ENCODE data around the gene TIA1. TPM values are rescaled to one million over a fixed set of nuclear protein-coding genes. Genes with fewer than 3 reads are reported as not detected.

The TIA1 gene
- total RNA-seq, 1 experiment from 2014 or later = 130 TPM

GRCh38 chr2:70258532-70258875 is 10.1 kb upstream of the TIA1 start:
- CTCF ChIA-PET = interaction anchor here (0.6 to 1.2 kb wide), 4 partner anchors 8 to 355 kb away, joined by 3 to 6 read pairs (median 4); partner anchors contain the start of gene SNRPG
- Mint-ChIP-seq H3K4me1 (ENCODE audit: low read depth, unreplicated experiment) (no peaks in the 10 kb centered on the region), H3K27me3 (ENCODE audit: unreplicated experiment) (no peaks in the 10 kb centered on the region), H3K36me3 (ENCODE audit: insufficient read depth, unreplicated experiment) (peaks cover 27% of the 10 kb centered on the region), H3K9me3 (ENCODE audit: low read depth, unreplicated experiment) (no peaks in the 10 kb centered on the region), H3K27ac (ENCODE audit: unreplicated experiment) (no peak overlapping the region), H3K4me3 (ENCODE audit: low read depth, unreplicated experiment) (peak overlapping the region; percentile 85)
- TF ChIP-seq, protein P1, sequence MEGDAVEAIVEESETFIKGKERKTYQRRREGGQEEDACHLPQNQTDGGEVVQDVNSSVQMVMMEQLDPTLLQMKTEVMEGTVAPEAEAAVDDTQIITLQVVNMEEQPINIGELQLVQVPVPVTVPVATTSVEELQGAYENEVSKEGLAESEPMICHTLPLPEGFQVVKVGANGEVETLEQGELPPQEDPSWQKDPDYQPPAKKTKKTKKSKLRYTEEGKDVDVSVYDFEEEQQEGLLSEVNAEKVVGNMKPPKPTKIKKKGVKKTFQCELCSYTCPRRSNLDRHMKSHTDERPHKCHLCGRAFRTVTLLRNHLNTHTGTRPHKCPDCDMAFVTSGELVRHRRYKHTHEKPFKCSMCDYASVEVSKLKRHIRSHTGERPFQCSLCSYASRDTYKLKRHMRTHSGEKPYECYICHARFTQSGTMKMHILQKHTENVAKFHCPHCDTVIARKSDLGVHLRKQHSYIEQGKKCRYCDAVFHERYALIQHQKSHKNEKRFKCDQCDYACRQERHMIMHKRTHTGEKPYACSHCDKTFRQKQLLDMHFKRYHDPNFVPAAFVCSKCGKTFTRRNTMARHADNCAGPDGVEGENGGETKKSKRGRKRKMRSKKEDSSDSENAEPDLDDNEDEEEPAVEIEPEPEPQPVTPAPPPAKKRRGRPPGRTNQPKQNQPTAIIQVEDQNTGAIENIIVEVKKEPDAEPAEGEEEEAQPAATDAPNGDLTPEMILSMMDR (IDR thresholded peaks at IDR 0.05; ENCODE audit: unreplicated experiment) = no peak
- BruUV-seq (replicated peaks) = no TSS peak
- no peak for DNase-seq
- intact Hi-C loops (cut with micrococcal nuclease; ENCODE audit: unreplicated experiment) = no loop called here

DNA sequence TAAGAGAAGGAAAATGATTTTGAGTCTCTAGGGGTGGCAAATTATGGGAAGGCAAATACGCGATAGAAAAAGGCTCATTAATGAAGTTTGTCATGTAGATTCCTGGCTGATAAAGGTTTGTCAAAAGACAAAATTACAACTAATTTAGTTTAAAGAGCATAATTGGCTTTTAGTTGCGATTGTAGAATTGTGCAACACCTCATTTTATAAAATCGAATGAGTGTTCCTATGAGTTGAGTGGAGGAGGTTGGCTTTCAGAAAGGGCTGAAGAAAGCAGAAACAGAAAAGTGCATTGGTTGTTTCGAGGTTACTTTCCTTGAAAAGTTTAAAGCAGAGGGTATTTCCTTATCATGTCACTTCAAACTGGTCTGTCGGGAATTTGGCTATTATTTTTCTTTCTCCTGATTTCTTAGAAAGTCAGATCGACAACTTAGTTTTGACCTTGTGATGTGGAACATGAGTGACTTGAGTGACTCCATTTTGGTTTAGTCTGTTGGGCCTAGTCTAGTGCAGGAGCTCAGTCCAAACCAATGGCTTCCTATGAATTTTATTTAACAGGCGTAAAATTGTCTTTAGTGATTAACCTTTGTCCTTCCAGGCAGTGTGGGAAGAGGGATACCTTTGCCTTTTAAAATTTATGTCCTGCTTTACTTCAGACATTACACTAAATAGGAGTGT is 7.3 kb upstream of the TIA1 start:
- no peak for DNase-seq
- no peak overlapping the region for H3K27ac Mint-ChIP-seq (ENCODE audit: unreplicated experiment)
- no peaks in the 10 kb centered on the region for H3K4me1 Mint-ChIP-seq (ENCODE audit: low read depth, unreplicated experiment)
- CTCF ChIA-PET = interaction anchor here (0.7 kb wide), 1 partner anchor 167 kb away, joined by 3 read pairs; no protein-coding TSS in a partner anchor
- H3K9me3 Mint-ChIP-seq (ENCODE audit: low read depth, unreplicated experiment) = no peaks in the 10 kb centered on the region
- peaks cover 22% of the 10 kb centered on the region for H3K36me3 Mint-ChIP-seq (ENCODE audit: insufficient read depth, unreplicated experiment)
- H3K27me3 Mint-ChIP-seq (ENCODE audit: unreplicated experiment) = no peaks in the 10 kb centered on the region
- BruUV-seq (replicated peaks) = no TSS peak
- TF ChIP-seq, protein P1 (IDR thresholded peaks at IDR 0.05; ENCODE audit: unreplicated experiment) = no peak
- no peak overlapping the region for H3K4me3 Mint-ChIP-seq (ENCODE audit: low read depth, unreplicated experiment)
- intact Hi-C loops (cut with micrococcal nuclease; ENCODE audit: unreplicated experiment) = no loop called here

DNA sequence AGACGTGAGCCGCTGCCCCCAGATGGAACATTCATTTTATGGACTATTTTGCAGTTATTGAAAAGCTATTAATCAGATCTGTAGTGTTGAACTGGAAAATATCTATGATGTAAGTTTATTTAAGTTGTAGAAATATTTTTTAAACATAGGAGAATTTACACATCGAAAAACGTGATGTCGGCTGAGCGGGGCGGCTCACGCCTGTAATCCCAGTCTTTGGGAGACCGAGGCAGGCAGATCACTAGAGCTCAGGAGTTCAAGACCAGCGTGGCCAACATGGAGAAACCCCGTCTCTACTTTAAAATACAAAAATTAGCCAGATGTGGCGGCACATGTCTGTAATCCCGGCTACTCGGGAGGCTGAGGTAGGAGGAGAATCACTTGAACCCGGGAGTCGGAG is 2.0 kb upstream of the TIA1 start:
- intact Hi-C loops (cut with micrococcal nuclease; ENCODE audit: unreplicated experiment) = no loop called here
- TF ChIP-seq, protein P1 (IDR thresholded peaks at IDR 0.05; ENCODE audit: unreplicated experiment) = no peak
- Mint-ChIP-seq H3K4me3 (ENCODE audit: low read depth, unreplicated experiment) (no peak overlapping the region), H3K27ac (ENCODE audit: unreplicated experiment) (no peak overlapping the region), H3K36me3 (ENCODE audit: insufficient read depth, unreplicated experiment) (peaks cover 37% of the 10 kb centered on the region), H3K9me3 (ENCODE audit: low read depth, unreplicated experiment) (no peaks in the 10 kb centered on the region), H3K27me3 (ENCODE audit: unreplicated experiment) (no peaks in the 10 kb centered on the region), H3K4me1 (ENCODE audit: low read depth, unreplicated experiment) (peaks cover 8% of the 10 kb centered on the region)
- DNase-seq = no peak
- no TSS peak for BruUV-seq (replicated peaks)
- CTCF ChIA-PET = interaction anchor here (0.6 kb wide), 1 partner anchor 8 kb away, joined by 3 read pairs; no protein-coding TSS in a partner anchor

GRCh38 chr2:70247364-70248180 is 856 bp downstream of the TIA1 start:
- peak overlapping the region; percentile 79 for H3K4me3 Mint-ChIP-seq (ENCODE audit: low read depth, unreplicated experiment)
- TF ChIP-seq, protein P1 (IDR thresholded peaks at IDR 0.05; ENCODE audit: unreplicated experiment) = no peak
- H3K4me1 Mint-ChIP-seq (ENCODE audit: low read depth, unreplicated experiment) = peaks cover 22% of the 10 kb centered on the region
- H3K27ac Mint-ChIP-seq (ENCODE audit: unreplicated experiment) = peak overlapping the region; percentile 92
- CTCF ChIA-PET = no interaction called here
- no TSS peak for BruUV-seq (replicated peaks)
- H3K9me3 Mint-ChIP-seq (ENCODE audit: low read depth, unreplicated experiment) = no peaks in the 10 kb centered on the region
- H3K36me3 Mint-ChIP-seq (ENCODE audit: insufficient read depth, unreplicated experiment) = peaks cover 42% of the 10 kb centered on the region
- DNase-seq = no peak
- no peaks in the 10 kb centered on the region for H3K27me3 Mint-ChIP-seq (ENCODE audit: unreplicated experiment)
- intact Hi-C loops (cut with micrococcal nuclease; ENCODE audit: unreplicated experiment) = no loop called here

Data from Calu3 (cell line).